Stomach (tissue), 4 donors: ENCODE results near the gene BBS9.
"Not testable (repeated sequence)": the region's sequence is repeated elsewhere in the genome, so short reads cannot be mapped to it uniquely, and the experiment has no call there.

Experiments
- EP300 ChIP-seq: sonication (generic); formaldehyde crosslinking; IDR thresholded peaks from one replicate; pipeline ENCODE4 v1.6.1; 2017; ENCODE audit warnings: antibody characterized with exemption
- POLR2A ChIP-seq, 4 donors: fragments of 450-650 bp; IDR thresholded peaks; one replicate each; pipeline ENCODE4 v1.6.1; 2016; ENCODE audit warnings: antibody characterized with exemption in 4 of 4, control low read depth in 2 of 4, mild to moderate bottlenecking in 1 of 4, moderate library complexity in 1 of 4
- POLR2AphosphoS5 ChIP-seq, 3 donors: sonication (generic); formaldehyde crosslinking; IDR thresholded peaks; one replicate each; pipeline ENCODE4 v1.6.1; 2016; ENCODE audit warnings: antibody characterized with exemption in 3 of 3
- TF ChIP-seq, protein P1 (sequence below), 7 experiments: fragments of 450-650 bp in 4 of 7; fragments of 200-600 bp in 3 of 7; sonication (generic) in 3 of 7; IDR thresholded peaks; one replicate each; pipeline ENCODE4 v1.5.1; 2016 to 2019; ENCODE audit warnings: antibody characterized with exemption in 7 of 7, control low read depth in 2 of 7, mild to moderate bottlenecking in 1 of 7

DNA sequence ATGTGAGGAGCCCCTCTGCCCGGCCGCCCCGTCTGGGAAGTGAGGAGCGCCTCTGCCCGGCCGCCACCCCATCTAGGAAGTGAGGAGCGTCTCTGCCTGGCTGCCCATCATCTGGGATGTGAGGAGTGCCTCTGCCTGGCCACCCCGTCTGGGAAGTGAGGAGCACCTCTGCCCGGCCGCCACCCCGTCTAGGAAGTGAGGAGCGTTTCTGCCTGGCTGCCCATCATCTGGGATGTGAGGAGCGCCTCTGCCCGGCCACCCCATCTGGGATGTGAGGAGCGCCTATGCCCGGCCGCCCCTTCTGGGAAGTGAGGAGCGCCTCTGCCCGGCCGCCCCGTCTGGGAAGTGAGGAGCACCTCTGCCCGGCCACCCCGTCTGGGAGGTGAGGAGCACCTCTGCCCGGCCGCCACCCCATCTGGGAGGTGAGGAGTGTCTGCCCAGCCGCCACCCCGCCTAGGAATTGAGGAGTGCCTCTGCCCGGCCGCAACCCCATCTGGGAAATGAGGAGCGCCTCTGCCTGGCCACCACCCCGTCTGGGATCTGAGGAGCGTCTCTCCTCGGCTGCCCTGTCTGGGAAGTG is 174.7 kb downstream of the BBS9 start:
- not testable (repeated sequence) for TF ChIP-seq POLR2A (IDR thresholded peaks at IDR 0.05); POLR2AphosphoS5 (IDR thresholded peaks at IDR 0.05); EP300
- TF ChIP-seq, protein P1, sequence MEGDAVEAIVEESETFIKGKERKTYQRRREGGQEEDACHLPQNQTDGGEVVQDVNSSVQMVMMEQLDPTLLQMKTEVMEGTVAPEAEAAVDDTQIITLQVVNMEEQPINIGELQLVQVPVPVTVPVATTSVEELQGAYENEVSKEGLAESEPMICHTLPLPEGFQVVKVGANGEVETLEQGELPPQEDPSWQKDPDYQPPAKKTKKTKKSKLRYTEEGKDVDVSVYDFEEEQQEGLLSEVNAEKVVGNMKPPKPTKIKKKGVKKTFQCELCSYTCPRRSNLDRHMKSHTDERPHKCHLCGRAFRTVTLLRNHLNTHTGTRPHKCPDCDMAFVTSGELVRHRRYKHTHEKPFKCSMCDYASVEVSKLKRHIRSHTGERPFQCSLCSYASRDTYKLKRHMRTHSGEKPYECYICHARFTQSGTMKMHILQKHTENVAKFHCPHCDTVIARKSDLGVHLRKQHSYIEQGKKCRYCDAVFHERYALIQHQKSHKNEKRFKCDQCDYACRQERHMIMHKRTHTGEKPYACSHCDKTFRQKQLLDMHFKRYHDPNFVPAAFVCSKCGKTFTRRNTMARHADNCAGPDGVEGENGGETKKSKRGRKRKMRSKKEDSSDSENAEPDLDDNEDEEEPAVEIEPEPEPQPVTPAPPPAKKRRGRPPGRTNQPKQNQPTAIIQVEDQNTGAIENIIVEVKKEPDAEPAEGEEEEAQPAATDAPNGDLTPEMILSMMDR (IDR thresholded peaks at IDR 0.05): not testable (repeated sequence)
